A549 (cell line): ENCODE results near the gene MYOC. TPM values are rescaled to one million over a fixed set of nuclear protein-coding genes. Genes with fewer than 3 reads are reported as not detected.

Experiments used
- ATAC-seq, 2 experiments: fragments of 200-7000 bp in 1 of 2; fragments of >200 bp in 1 of 2; cut with Nextera tagmentation in 1 of 2; cut with Tn5 transposase in 1 of 2; 3 replicates each; pipeline versions ENCODE4 v1.8.0 to v1.9.1; 2018 to 2020; ENCODE audit warnings: mild to moderate bottlenecking in 1 of 2, moderate library complexity in 1 of 2
- CTCF ChIA-PET: fragments of 300-600 bp; sonication (Branson Sonifier 250); formaldehyde crosslinking; extraction: SDS; loops from one replicate; lab custom pipeline; 2021; ENCODE audit warnings: antibody characterized with exemption, inconsistent platforms; lab: Yijun Ruan, JAX
- POLR2A ChIA-PET: fragments of 350-600 bp; formaldehyde crosslinking; extraction: SDS; loops from one replicate; lab custom pipeline; 2021; ENCODE audit warnings: antibody characterized with exemption, inconsistent platforms; lab: Yijun Ruan, JAX
- DNase-seq, 2 experiments: peaks; one replicate each; pipeline versions ENCODE4 v3.0.0 to v3.0.0-alpha.2; 2011 to 2016; ENCODE audit warnings: low read depth in 1 of 2, low spot score in 1 of 2
- FAIRE-seq: peaks from 2 replicates; lab custom pipeline; 2011; peaks lifted over from hg19 to GRCh38; lab: Jason Lieb, UNC
- H3K27ac ChIP-seq, 2 experiments: fragments of >200 bp; sonication (Bioruptor Twin); formaldehyde crosslinking; 3 replicates each; pipeline ENCODE4 v1.5.1; 2016 to 2017
- H3K4me1 ChIP-seq: fragments of >200 bp; sonication (Bioruptor Twin); formaldehyde crosslinking; 3 replicates; pipeline ENCODE4 v1.6.1; 2016
- H3K4me2 ChIP-seq: fragments of >200 bp; sonication (Bioruptor Twin); formaldehyde crosslinking; 3 replicates; pipeline ENCODE4 v1.6.1; 2016
- H3K4me3 ChIP-seq: fragments of >200 bp; sonication (Bioruptor Twin); formaldehyde crosslinking; 3 replicates; pipeline ENCODE4 v1.5.1; 2016
- H3K9me3 ChIP-seq: fragments of >200 bp; sonication (Bioruptor Twin); formaldehyde crosslinking; 3 replicates; pipeline ENCODE4 v1.6.1; 2016
- EHF ChIP-seq: fragments of 250-450 bp; sonication (Bioruptor Pico); IDR thresholded peaks from 2 replicates; pipeline ENCODE4 v1.5.0; 2020; ENCODE audit warnings: mild to moderate bottlenecking
- FOSL2 ChIP-seq, 2 experiments: fragments of 450-650 bp in 1 of 2; fragments of >200 bp in 1 of 2; sonication (Bioruptor Twin) in 1 of 2; formaldehyde crosslinking; IDR thresholded peaks; 2 replicates each; pipeline versions ENCODE4 v1.5.0 to v1.6.1; 2016 to 2020; ENCODE audit warnings: mild to moderate bottlenecking in 1 of 2, moderate library complexity in 1 of 2
- FOXS1 ChIP-seq: fragments of 250-450 bp; sonication (Bioruptor Pico); IDR thresholded peaks from 2 replicates; pipeline ENCODE4 v1.5.0; 2020; ENCODE audit warnings: mild to moderate bottlenecking, moderate library complexity
- HOXB5 ChIP-seq: fragments of 250-450 bp; sonication (Bioruptor Pico); IDR thresholded peaks from 2 replicates; pipeline ENCODE4 v1.5.0; 2020; ENCODE audit warnings: mild to moderate bottlenecking, moderate library complexity
- JUNB ChIP-seq: fragments of >200 bp; sonication (Bioruptor Twin); formaldehyde crosslinking; IDR thresholded peaks from 2 replicates; pipeline ENCODE4 v1.6.1; 2016
- KDM1A ChIP-seq: fragments of 200-600 bp; sonication (generic); IDR thresholded peaks from 2 replicates; pipeline ENCODE4 v1.6.1; 2016; ENCODE audit warnings: low read depth, mild to moderate bottlenecking
- MAFK ChIP-seq: fragments of 450-650 bp; IDR thresholded peaks from 2 replicates; pipeline ENCODE4 v1.6.1; 2014; ENCODE audit not compliant: partially characterized antibody
- MYC ChIP-seq: IDR thresholded peaks from 2 replicates; pipeline ENCODE4 v1.6.1; 2012; ENCODE audit warnings: mild to moderate bottlenecking, inconsistent platforms, low read length, improper control_type of control experiment, borderline replicate concordance
- NR3C1 ChIP-seq: fragments of >200 bp; sonication (Bioruptor Twin); formaldehyde crosslinking; IDR thresholded peaks from 3 replicates; pipeline ENCODE4 v1.6.1; 2017
- PHF8 ChIP-seq: fragments of 200-600 bp; sonication (generic); IDR thresholded peaks from 2 replicates; pipeline ENCODE4 v1.6.1; 2016; ENCODE audit warnings: low read depth, mild to moderate bottlenecking, antibody characterized with exemption, moderate library complexity, borderline replicate concordance
- POLR2A ChIP-seq: IDR thresholded peaks from 2 replicates; pipeline ENCODE4 v1.6.1; 2012; ENCODE audit warnings: mild to moderate bottlenecking, low read length
- RARB ChIP-seq: fragments of 250-450 bp; sonication (Bioruptor Pico); IDR thresholded peaks from 2 replicates; pipeline ENCODE4 v1.8.0; 2021; ENCODE audit warnings: mild to moderate bottlenecking, moderate library complexity
- REST ChIP-seq: fragments of 200-600 bp; sonication (generic); IDR thresholded peaks from 2 replicates; pipeline ENCODE4 v1.6.1; 2016; ENCODE audit warnings: antibody characterized with exemption, mild to moderate bottlenecking, moderate library complexity
- USF2 ChIP-seq: fragments of 450-650 bp; IDR thresholded peaks from 2 replicates; pipeline ENCODE4 v1.6.1; 2014; ENCODE audit warnings: antibody characterized with exemption
- ZC3H11A ChIP-seq: fragments of 450-650 bp; IDR thresholded peaks from 2 replicates; pipeline ENCODE4 v1.6.1; 2014; ENCODE audit warnings: antibody characterized with exemption, mild to moderate bottlenecking
- ZFP36 ChIP-seq: fragments of 450-650 bp; IDR thresholded peaks from 2 replicates; pipeline ENCODE4 v1.6.1; 2014; ENCODE audit warnings: borderline replicate concordance; ENCODE audit not compliant: partially characterized antibody
- WGBS: methylation state at CpG from one replicate; pipeline ENCODE4 v1.1.6; 2017; ENCODE audit errors: missing lambda C conversion rate; 5-methylcytosine and 5-hydroxymethylcytosine counted together
- polyA plus RNA-seq, 4 experiments: library from polyadenylated mRNA; depleted of rRNA in 3 of 4; stranded (reverse); fragments of >200 nt; fragmentation: RNase III in 1 of 4; extraction: RNeasy Plus Mini Kit Qiagen cat#74134 plus additional on column Dnase treatment in 1 of 4; gene quantifications; 2 replicates in 3 of 4; 3 replicates in 1 of 4; pipeline ENCODE4 v1.2.3, GENCODE V29; 2011 to 2017

MYOC gene
- polyA plus RNA-seq, 2 of the 4 experiments (the other 2 are of a cell fraction), result not detected

GRCh38 chr1:171683870-171684269 lies 31.4 kb upstream of the MYOC start (continued):
- no peak for TF ChIP-seq ZFP36
- TF ChIP-seq KDM1A, result no peak
- TF ChIP-seq PHF8, result no peak
- TF ChIP-seq FOXS1 (CRISPR knock-in tag), result no peak
- no peak for TF ChIP-seq FOSL2 (IDR thresholded peaks at IDR 0.05)
- TF ChIP-seq FOSL2 (CRISPR knock-in tag; IDR thresholded peaks at IDR 0.05), result no peak

- WGBS, result 85% methylated on average over 3 of the region's 3 CpGs
- CTCF ChIA-PET, result interaction anchor here (1.4 kb wide), 1 partner anchor 36 kb away, joined by 3 read pairs; no protein-coding TSS in a partner anchor
- DNase-seq (no peak), FAIRE-seq (no peak), ATAC-seq (no peak)
- H3K4me2 ChIP-seq, result no peak overlapping the region
- H3K4me3 ChIP-seq, result no peak overlapping the region
- no peak overlapping the region for H3K27ac ChIP-seq
- POLR2A ChIA-PET, result no interaction called here
- no peaks in the 10 kb centered on the region for H3K4me1 ChIP-seq
- TF ChIP-seq FOXS1 (CRISPR knock-in tag) (no peak), JUNB (no peak), POLR2A (no peak), KDM1A (no peak)
- no peaks in the 10 kb centered on the region for H3K9me3 ChIP-seq
Observed at GRCh38 chr1:171680339-171680738, 27.9 kb upstream of the MYOC start.

GRCh38 chr1:171676823-171677222 lies 24.3 kb upstream of the MYOC start:
- 83% methylated on average over 2 of the region's 2 CpGs for WGBS
- no peak for DNase-seq
- ATAC-seq, result no peak
- no peak for TF ChIP-seq MYC
- peak; percentile 7 for TF ChIP-seq MAFK
- no peak for TF ChIP-seq ZC3H11A
- no peak for TF ChIP-seq USF2
- H3K4me3 ChIP-seq, result no peak overlapping the region
- H3K4me2 ChIP-seq, result no peak overlapping the region
- H3K27ac ChIP-seq, result no peak overlapping the region
- no peaks in the 10 kb centered on the region for H3K4me1 ChIP-seq
- H3K9me3 ChIP-seq, result no peaks in the 10 kb centered on the region
- POLR2A ChIA-PET, result no interaction called here
- CTCF ChIA-PET, result interaction anchor here (0.6 to 1.4 kb wide), 2 partner anchors 32 to 111 kb away, joined by 3 to 5 read pairs; no protein-coding TSS in a partner anchor
- no peak for FAIRE-seq

- FAIRE-seq (no peak), ATAC-seq (no peak), DNase-seq (no peak)
- no peaks in the 10 kb centered on the region for H3K4me1 ChIP-seq
- no peak overlapping the region for H3K27ac ChIP-seq
- POLR2A ChIA-PET, result no interaction called here
- CTCF ChIA-PET, result interaction anchor here (1.0 kb wide), 1 partner anchor 33 kb away, joined by 4 read pairs; no protein-coding TSS in a partner anchor
- no peak for TF ChIP-seq RARB (CRISPR knock-in tag)
- no peaks in the 10 kb centered on the region for H3K9me3 ChIP-seq
- H3K4me3 ChIP-seq, result no peak overlapping the region
- 33% methylated on average over 3 of the region's 3 CpGs for WGBS
- no peak overlapping the region for H3K4me2 ChIP-seq
Observed at GRCh38 chr1:171674431-171675405, 22.2 kb upstream of the MYOC start.

- CTCF ChIA-PET, result no interaction called here
- H3K4me1 ChIP-seq, result no peaks in the 10 kb centered on the region
- H3K4me3 ChIP-seq, result no peak overlapping the region
- DNase-seq (no peak), ATAC-seq (no peak), FAIRE-seq (no peak)
- H3K9me3 ChIP-seq, result no peaks in the 10 kb centered on the region
- no peak overlapping the region for H3K4me2 ChIP-seq
- H3K27ac ChIP-seq, result no peak overlapping the region
- POLR2A ChIA-PET, result no interaction called here
- WGBS, result 90% methylated on average over 21 of the region's 28 CpGs
- TF ChIP-seq PHF8 (no peak), JUNB (no peak), EHF (CRISPR knock-in tag) (no peak), REST (no peak), NR3C1 (no peak), HOXB5 (no peak)
Observed at GRCh38 chr1:171670739-171671138, 18.3 kb upstream of the MYOC start.
